ENCODE data around the gene FHOD3. TPM values are rescaled to one million over a fixed set of nuclear protein-coding genes. Genes with fewer than 3 reads are reported as not detected.

The FHOD3 gene
- total and polyA plus RNA-seq, 2 experiments from 2014 or later: 2.7 to 8.7 TPM

DNA sequence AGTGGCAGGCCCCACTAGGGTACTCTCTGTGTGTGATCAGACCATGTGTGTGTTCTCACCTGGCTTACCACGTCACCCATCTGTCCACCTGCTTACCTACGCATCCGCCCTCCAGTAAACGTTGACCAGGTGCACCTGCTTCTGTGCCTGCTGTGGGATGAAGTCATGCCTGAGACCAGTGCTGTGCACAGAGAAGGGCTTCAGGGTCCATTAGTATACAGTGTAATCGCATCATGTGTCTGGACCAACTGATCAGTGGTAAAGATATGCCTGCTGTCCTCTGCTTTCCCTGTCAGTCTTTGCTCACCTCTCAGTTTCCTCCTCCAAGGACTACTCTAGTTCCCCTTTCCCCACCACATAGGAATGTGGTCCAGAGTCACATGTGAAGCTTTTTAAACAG is 109.3 kb downstream of the FHOD3 start:
- H3K4me3 Mint-ChIP-seq: no peak overlapping the region
- TF ChIP-seq, protein P1, sequence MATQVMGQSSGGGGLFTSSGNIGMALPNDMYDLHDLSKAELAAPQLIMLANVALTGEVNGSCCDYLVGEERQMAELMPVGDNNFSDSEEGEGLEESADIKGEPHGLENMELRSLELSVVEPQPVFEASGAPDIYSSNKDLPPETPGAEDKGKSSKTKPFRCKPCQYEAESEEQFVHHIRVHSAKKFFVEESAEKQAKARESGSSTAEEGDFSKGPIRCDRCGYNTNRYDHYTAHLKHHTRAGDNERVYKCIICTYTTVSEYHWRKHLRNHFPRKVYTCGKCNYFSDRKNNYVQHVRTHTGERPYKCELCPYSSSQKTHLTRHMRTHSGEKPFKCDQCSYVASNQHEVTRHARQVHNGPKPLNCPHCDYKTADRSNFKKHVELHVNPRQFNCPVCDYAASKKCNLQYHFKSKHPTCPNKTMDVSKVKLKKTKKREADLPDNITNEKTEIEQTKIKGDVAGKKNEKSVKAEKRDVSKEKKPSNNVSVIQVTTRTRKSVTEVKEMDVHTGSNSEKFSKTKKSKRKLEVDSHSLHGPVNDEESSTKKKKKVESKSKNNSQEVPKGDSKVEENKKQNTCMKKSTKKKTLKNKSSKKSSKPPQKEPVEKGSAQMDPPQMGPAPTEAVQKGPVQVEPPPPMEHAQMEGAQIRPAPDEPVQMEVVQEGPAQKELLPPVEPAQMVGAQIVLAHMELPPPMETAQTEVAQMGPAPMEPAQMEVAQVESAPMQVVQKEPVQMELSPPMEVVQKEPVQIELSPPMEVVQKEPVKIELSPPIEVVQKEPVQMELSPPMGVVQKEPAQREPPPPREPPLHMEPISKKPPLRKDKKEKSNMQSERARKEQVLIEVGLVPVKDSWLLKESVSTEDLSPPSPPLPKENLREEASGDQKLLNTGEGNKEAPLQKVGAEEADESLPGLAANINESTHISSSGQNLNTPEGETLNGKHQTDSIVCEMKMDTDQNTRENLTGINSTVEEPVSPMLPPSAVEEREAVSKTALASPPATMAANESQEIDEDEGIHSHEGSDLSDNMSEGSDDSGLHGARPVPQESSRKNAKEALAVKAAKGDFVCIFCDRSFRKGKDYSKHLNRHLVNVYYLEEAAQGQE (IDR thresholded peaks at IDR 0.05; ENCODE audit: unreplicated experiment): no peak
- TF ChIP-seq EZH2phosphoT487 (IDR thresholded peaks at IDR 0.05; ENCODE audit: unreplicated experiment): no peak
- TF ChIP-seq ZNF114 (CRISPR knock-in tag; IDR thresholded peaks at IDR 0.05): no peak
- no peak for TF ChIP-seq POLR2AphosphoS5 (IDR thresholded peaks at IDR 0.05; ENCODE audit: low read depth)
- TF ChIP-seq CREB1 (CRISPR knock-in tag; IDR thresholded peaks at IDR 0.05; ENCODE audit: low read depth): no peak
- no peaks in the 10 kb centered on the region for H3K79me2 ChIP-seq (replicated peaks; ENCODE audit: insufficient read depth)
- no peak overlapping the region for H2AFZ ChIP-seq
- no peaks in the 10 kb centered on the region for H4K20me1 ChIP-seq (replicated peaks; ENCODE audit: insufficient read depth)
- peaks cover 4% of the 10 kb centered on the region; the same call in 1 of the 2 replicates for H3K4me1 ChIP-seq (ENCODE audit: insufficient read depth)
- H3K27ac Mint-ChIP-seq: no peak overlapping the region
- peaks cover 17% of the 10 kb centered on the region for H3K4me1 Mint-ChIP-seq
- H3K4me3 ChIP-seq: no peak overlapping the region
- peaks cover 4% of the 10 kb centered on the region; the same call in 1 of the 2 replicates for H3K9me2 ChIP-seq (ENCODE audit: insufficient read depth)
- peaks cover 1% of the 10 kb centered on the region for H3K27me3 Mint-ChIP-seq (ENCODE audit: insufficient read depth, low read depth, poor library complexity)
- H3K4me2 ChIP-seq: no peak overlapping the region
- H3K27ac ChIP-seq (ENCODE audit: low read depth): no peak overlapping the region
- ATAC-seq (no peak), DNase-seq (ENCODE audit: low spot score) (no peak)
- H3K9me3 Mint-ChIP-seq: no peaks in the 10 kb centered on the region
- no peaks in the 10 kb centered on the region; the same call in 1 of the 2 replicates for H3K36me3 ChIP-seq (ENCODE audit: insufficient read depth)
- no peaks in the 10 kb centered on the region for H3K36me3 Mint-ChIP-seq (ENCODE audit: low read depth)
- H3F3A ChIP-seq (replicated peaks; ENCODE audit: low read depth): no peaks in the 10 kb centered on the region
- H3K27me3 ChIP-seq (ENCODE audit: insufficient read depth): no peaks in the 10 kb centered on the region

DNA sequence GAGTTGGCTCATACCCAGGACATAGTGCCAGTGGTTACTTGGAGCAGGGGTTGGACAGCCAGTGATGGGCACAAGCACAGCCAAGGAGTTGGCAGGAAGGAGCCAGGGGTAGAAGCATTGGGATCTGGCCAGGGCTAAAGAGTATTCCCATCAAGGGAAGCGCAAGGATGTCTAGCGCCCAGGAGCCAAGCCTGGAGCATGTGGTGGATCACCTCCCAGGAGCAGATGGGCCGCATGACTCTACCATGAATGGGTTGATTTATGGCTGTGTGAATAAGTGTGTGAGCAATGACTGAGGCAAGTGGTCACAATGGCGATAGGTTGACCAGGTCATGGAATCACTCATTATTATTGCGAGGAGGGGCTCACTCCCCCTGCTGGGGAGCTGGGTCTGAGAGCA is 111.1 kb downstream of the FHOD3 start:
- TF ChIP-seq EZH2 (IDR thresholded peaks at IDR 0.05; ENCODE audit: low read depth, unreplicated experiment): no peak
- TF ChIP-seq, protein P1 (IDR thresholded peaks at IDR 0.05; ENCODE audit: unreplicated experiment): no peak

More for the DNA sequence above, 111.1 kb downstream of the FHOD3 start:
- H3K9me3 Mint-ChIP-seq: no peaks in the 10 kb centered on the region
- Histone ChIP-seq H3K79me2 (replicated peaks; ENCODE audit: insufficient read depth) (no peaks in the 10 kb centered on the region), H3K36me3 (ENCODE audit: insufficient read depth) (no peaks in the 10 kb centered on the region; the same call in 1 of the 2 replicates), H2AFZ (no peak overlapping the region), H3K27me3 (ENCODE audit: insufficient read depth) (no peaks in the 10 kb centered on the region), H3K4me3 (no peak overlapping the region), H3K9me2 (ENCODE audit: insufficient read depth) (peaks cover 3% of the 10 kb centered on the region; the same call in 1 of the 2 replicates), H3K27ac (ENCODE audit: low read depth) (no peak overlapping the region), H3F3A (replicated peaks; ENCODE audit: low read depth) (no peaks in the 10 kb centered on the region), H4K20me1 (replicated peaks; ENCODE audit: insufficient read depth) (no peaks in the 10 kb centered on the region), H3K4me2 (no peak overlapping the region), H3K4me1 (ENCODE audit: insufficient read depth) (peaks cover 4% of the 10 kb centered on the region; the same call in 1 of the 2 replicates)
- H3K27ac Mint-ChIP-seq: no peak overlapping the region
- ATAC-seq: no peak
- no peaks in the 10 kb centered on the region for H3K36me3 Mint-ChIP-seq (ENCODE audit: low read depth)
- no peak for DNase-seq (ENCODE audit: low spot score)
- H3K4me1 Mint-ChIP-seq: peaks cover 10% of the 10 kb centered on the region
- H3K4me3 Mint-ChIP-seq: no peak overlapping the region
- H3K27me3 Mint-ChIP-seq (ENCODE audit: insufficient read depth, low read depth, poor library complexity): peaks cover 4% of the 10 kb centered on the region
